ENCODE measurements around the gene DPF3.

GRCh38 chr14:72926292-72927028 is 32.6 kb upstream of the DPF3 start, which contains the start of gene DCAF4:
- TF ChIP-seq, protein P1, sequence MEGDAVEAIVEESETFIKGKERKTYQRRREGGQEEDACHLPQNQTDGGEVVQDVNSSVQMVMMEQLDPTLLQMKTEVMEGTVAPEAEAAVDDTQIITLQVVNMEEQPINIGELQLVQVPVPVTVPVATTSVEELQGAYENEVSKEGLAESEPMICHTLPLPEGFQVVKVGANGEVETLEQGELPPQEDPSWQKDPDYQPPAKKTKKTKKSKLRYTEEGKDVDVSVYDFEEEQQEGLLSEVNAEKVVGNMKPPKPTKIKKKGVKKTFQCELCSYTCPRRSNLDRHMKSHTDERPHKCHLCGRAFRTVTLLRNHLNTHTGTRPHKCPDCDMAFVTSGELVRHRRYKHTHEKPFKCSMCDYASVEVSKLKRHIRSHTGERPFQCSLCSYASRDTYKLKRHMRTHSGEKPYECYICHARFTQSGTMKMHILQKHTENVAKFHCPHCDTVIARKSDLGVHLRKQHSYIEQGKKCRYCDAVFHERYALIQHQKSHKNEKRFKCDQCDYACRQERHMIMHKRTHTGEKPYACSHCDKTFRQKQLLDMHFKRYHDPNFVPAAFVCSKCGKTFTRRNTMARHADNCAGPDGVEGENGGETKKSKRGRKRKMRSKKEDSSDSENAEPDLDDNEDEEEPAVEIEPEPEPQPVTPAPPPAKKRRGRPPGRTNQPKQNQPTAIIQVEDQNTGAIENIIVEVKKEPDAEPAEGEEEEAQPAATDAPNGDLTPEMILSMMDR (IDR thresholded peaks at IDR 0.05), result no peak
- TF ChIP-seq POLR2AphosphoS5 (IDR thresholded peaks at IDR 0.05; ENCODE audit: low read depth, low read length), result no peak
- TF ChIP-seq, protein P2, sequence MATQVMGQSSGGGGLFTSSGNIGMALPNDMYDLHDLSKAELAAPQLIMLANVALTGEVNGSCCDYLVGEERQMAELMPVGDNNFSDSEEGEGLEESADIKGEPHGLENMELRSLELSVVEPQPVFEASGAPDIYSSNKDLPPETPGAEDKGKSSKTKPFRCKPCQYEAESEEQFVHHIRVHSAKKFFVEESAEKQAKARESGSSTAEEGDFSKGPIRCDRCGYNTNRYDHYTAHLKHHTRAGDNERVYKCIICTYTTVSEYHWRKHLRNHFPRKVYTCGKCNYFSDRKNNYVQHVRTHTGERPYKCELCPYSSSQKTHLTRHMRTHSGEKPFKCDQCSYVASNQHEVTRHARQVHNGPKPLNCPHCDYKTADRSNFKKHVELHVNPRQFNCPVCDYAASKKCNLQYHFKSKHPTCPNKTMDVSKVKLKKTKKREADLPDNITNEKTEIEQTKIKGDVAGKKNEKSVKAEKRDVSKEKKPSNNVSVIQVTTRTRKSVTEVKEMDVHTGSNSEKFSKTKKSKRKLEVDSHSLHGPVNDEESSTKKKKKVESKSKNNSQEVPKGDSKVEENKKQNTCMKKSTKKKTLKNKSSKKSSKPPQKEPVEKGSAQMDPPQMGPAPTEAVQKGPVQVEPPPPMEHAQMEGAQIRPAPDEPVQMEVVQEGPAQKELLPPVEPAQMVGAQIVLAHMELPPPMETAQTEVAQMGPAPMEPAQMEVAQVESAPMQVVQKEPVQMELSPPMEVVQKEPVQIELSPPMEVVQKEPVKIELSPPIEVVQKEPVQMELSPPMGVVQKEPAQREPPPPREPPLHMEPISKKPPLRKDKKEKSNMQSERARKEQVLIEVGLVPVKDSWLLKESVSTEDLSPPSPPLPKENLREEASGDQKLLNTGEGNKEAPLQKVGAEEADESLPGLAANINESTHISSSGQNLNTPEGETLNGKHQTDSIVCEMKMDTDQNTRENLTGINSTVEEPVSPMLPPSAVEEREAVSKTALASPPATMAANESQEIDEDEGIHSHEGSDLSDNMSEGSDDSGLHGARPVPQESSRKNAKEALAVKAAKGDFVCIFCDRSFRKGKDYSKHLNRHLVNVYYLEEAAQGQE (IDR thresholded peaks at IDR 0.05; ENCODE audit: insufficient read depth in 1 of 2, low read depth in 2 of 2, low read length in 1 of 2), result no peak
